ENCODE measurements around the gene TUBE1. TPM values are rescaled to one million over a fixed set of nuclear protein-coding genes. Genes with fewer than 3 reads are reported as not detected.

TUBE1 gene
- total RNA-seq, 1 experiment from 2014 or later, result 42.5 TPM

GRCh38 chr6:112058243-112059032, 28.8 kb downstream of the TUBE1 start:
- Histone ChIP-seq H3K36me3 (ENCODE audit: control insufficient read depth in 1 of 2, insufficient read depth in 2 of 2, low read length in 2 of 2) (no peaks in the 10 kb centered on the region), H3K4me1 (ENCODE audit: control insufficient read depth in 1 of 2, insufficient read depth in 2 of 2, low read length in 2 of 2) (no peaks in the 10 kb centered on the region), H3K4me3 (replicated peaks in 1 of 2; ENCODE audit: low read depth in 1 of 2, low read length in 2 of 2) (no peak overlapping the region), H3K27ac (ENCODE audit: low read depth, low read length) (no peak overlapping the region), H3K9me2 (ENCODE audit: insufficient read depth) (no peaks in the 10 kb centered on the region), H3K9me3 (ENCODE audit: control insufficient read depth in 1 of 2, insufficient read depth in 1 of 2, low read depth in 1 of 2, low read length in 2 of 2) (no peaks in the 10 kb centered on the region), H3K9ac (ENCODE audit: low read length) (no peak overlapping the region), H2AFZ (ENCODE audit: low read depth, low read length, poor library complexity, severe bottlenecking) (no peak overlapping the region), H3K79me2 (ENCODE audit: insufficient read depth, low read length) (no peaks in the 10 kb centered on the region), H3K27me3 (ENCODE audit: insufficient read depth, low read length) (no peaks in the 10 kb centered on the region), H4K20me1 (ENCODE audit: insufficient read depth) (no peaks in the 10 kb centered on the region), H3K4me2 (ENCODE audit: low read length) (no peak overlapping the region)
- no peak for ATAC-seq
- no peak for DNase-seq (ENCODE audit: low read depth, low spot score)
- intact Hi-C loops (cut with micrococcal nuclease), result no loop called here
- RAD21 ChIA-PET (ENCODE audit: low non-redundant PET in 1 of 2, low total read pairs in 2 of 2, uncharacterized antibody in 2 of 2, unreplicated experiment in 2 of 2), result no interaction called here
- BruUV-seq (replicated peaks), result no TSS peak
- POLR2A ChIA-PET, result no interaction called here
- TF ChIP-seq EGR1 (IDR thresholded peaks at IDR 0.05; ENCODE audit: low read depth), result no peak
- no peak for TF ChIP-seq ELF1 (IDR thresholded peaks at IDR 0.05; ENCODE audit: borderline replicate concordance, low read depth)
- TF ChIP-seq EZH2 (IDR thresholded peaks at IDR 0.05), result no peak
- no peak for TF ChIP-seq CTCF (IDR thresholded peaks at IDR 0.05 in 2 of 3, conservative IDR thresholded peaks at IDR 0.05 in 1 of 3; ENCODE audit: borderline replicate concordance in 1 of 3, insufficient read depth in 1 of 3, low read depth in 2 of 3, low read length in 2 of 3)
- TF ChIP-seq EZH2phosphoT487 (IDR thresholded peaks at IDR 0.05; ENCODE audit: borderline replicate concordance), result no peak
- TF ChIP-seq TCF7L2 (IDR thresholded peaks at IDR 0.05; ENCODE audit: borderline replicate concordance, extremely low read depth, insufficient read depth, insufficient read length), result no peak
- no peak for TF ChIP-seq YY1 (IDR thresholded peaks at IDR 0.05; ENCODE audit: extremely low read depth, insufficient replicate concordance, low read depth, low read length)
- CTCF ChIA-PET, result no interaction called here

Data from HCT116 (cell line).